GM21423 (cell line): ENCODE results near the gene CDCA4.
A peak's percentile ranks its signal among the peaks of the same experiment; 100 is the strongest.
"Not testable (repeated sequence)": the region's sequence is repeated elsewhere in the genome, so short reads cannot be mapped to it uniquely, and the experiment has no call there.

Source experiments
- ATAC-seq: cut with Tn5 transposase; IDR thresholded peaks from one replicate; pipeline ENCODE4 v1.9.1; 2021; ENCODE audit warnings: mild to moderate bottlenecking, moderate library complexity; ENCODE audit not compliant: unreplicated experiment

CDCA4 gene

DNA sequence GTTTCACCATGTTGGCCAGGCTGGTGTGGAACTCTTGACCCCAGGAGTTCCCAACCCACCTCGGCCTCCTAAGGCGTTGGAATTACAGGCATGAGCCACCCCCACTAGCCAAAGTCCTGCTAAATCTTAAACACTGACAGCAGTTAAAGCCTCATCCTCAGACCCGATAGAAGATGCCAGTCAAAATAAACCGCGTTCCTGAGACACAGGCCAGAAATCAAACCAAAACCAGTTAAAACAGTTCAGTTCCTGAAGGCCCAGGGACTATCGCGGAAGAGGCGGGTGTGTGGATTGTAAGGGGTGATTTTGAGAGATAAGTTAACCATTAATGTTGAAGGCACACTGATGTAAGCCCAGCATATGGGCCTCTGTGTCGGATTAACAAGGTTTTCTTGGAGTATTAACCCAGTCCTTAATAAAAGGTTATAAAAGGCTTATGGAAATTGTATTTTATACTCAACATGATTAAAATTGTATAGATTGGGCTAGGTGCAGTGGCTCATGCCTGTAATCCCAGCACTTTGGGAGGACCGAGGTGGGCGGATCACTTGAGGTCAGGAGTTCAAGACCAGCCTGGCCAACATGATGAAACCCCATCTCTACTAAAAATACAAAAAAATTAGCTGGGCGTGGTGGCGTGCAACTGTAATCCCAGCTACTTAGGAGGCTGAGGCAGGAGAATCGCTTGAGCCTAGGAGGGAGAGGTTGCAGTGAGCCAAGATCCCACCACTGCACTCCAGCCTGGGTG is 18.7 kb upstream of the CDCA4 start:
- ATAC-seq = no peak

DNA sequence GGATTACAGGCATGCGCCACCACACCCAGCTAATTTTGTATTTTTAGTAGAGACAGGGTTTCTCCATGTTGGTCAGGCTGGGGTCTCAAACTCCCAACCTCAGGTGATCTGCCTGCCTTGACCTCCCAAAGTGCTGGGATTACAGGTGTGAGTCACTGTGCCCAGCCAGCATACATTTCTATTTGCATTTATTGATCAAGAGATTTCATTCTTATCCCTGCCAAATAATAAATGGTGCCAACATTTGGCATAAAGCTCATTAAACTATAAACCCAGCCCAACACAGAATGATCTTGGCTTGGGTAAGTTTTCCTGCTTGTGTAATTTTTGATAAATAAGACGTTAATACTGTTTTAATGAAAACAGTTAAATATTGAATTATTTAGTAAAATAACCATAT is 14.7 kb upstream of the CDCA4 start:
- not testable (repeated sequence) for ATAC-seq

DNA sequence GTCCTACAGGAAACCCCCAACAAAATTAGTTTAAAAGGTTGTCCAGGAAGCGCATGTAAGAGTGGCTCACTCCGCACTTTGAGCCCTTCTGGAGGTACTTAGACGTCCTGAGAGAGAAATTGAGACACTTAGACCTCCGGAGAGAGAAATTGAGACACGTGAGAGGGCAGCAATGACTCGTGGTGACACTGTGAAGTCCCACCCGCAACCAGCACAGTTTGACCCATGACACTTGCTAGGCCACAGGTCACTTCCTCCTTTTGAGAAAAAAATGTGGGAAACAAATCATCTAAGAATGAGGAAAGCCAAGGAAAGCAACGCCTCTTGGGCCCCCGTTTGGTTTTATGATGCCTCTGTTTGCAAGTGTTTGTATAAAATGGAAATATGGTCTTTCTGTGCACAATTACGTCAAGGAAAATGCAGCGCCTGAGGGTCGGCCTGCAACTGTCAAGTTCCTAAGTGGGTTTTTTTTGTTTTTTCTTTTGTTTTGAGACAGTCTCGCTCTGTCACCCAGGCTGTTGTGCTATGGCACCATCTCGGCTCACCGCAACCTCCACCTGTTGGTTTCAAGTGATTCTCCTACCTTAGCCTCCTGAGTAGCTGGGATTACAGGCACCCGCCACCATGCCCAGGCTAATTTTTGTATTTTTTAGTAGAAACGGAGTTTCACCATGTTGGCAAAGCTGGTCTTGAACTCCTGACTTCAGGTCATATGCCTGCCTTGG is 13.6 kb upstream of the CDCA4 start:
- no peak for ATAC-seq

DNA sequence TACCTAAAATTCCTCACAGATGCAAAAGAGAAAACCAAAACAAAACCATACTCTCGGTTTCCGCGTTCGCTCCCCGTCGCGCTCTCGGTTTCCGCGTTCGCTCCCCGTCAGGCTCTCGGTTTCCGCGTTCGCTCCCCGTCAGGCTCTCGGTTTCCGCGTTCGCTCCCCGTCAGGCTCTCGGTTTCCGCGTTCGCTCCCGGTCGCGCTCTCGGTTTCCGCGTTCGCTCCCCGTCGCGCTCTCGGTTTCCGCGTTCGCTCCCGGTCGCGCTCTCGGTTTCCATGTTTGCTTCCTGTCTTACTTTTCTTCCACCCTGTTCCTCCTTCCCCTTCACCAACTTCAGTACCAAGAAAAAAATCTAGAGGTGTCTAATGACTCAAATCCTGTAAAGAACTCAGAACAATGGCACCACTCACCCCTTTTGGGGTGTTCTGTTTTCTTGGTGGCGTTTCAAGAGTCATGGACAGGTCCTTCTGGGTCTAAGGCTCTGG is 12.6 kb upstream of the CDCA4 start:
- ATAC-seq = not testable (repeated sequence)

DNA sequence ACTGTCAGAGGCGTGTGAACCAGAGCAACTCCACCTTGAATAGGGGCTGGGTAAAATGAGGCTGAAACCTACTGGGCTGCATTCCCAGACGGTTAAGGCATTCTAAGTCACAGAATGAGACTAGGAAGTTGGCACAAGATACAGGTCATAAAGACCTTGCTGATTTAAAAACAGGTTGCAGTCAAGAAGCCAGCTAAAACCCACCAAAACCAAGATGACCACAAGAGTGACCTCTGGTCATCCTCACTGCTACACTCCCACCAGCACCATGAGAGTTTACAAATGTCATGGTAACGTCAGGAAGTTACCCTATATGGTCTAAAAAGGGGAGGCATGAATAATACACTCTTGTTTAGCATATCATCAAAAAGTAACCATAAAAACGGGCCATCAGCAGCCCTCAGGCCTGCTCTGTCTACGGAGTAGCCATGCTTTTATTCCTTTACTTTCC is 11.6 kb upstream of the CDCA4 start:
- ATAC-seq = not testable (repeated sequence)

DNA sequence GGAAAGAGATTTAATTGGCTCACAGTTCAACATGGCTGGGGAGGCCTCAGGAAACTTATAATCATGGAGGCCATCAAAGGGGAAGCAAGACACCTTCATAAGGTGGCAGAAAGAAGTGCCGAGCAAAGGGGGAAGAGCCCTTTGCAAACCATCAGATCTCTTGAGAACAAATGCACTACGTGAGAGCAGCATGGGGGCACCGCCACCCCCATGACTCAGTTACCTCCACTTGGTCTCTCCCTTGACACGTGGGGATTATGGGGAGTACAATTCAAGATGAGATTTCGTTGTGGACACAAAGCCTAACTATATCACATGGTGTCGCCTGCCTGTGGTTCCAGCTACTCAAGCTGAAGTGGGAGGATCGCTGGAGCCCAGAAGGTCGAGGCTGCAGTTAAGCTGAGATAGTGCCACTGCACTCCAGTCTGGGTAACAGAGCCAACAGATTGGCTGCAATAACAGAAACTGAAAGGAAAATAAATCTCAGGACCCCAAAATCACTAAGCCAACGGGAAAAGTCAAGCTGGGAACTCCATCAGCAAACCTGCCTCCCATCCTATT is 10.0 kb upstream of the CDCA4 start:
- no peak for ATAC-seq

DNA sequence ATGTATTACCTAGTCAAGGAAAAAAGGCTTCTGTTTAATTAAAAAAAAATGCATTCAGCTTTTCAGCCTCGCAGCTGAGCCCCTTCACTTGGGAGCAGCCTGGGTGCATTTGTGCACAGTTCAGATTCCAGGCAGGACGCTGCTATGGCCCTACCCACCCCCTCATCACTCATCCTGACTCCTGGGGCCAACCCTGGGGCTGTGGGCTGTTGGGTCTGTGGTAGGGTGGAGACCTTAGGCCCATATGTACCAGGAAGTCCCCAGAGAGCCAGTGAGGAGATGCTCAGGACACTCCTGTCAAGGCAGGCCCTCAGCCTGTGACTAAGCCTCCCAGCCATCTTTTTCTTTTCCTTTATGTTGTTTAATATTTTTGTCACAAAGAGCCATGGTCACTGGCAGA is 9.3 kb upstream of the CDCA4 start:
- ATAC-seq = no peak

DNA sequence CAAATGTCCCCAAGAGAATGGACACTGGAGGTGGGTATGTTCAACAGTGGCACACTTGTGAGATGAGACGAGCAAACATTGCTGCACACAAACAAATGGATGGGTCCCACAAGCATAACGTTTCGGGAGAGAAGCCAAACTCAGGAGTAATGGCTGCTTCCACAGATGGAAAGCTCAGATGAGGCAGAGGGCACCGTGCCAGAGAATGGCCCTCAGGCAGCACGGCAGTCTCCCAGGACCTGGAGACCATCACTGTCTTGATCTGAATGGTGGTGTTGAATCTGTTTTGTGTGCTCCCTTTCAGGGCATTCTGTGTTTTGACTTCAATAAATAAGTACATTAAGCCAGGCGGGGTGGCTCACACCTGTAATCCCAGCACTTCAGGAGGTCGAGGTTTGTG is 8.5 kb upstream of the CDCA4 start:
- ATAC-seq = no peak

DNA sequence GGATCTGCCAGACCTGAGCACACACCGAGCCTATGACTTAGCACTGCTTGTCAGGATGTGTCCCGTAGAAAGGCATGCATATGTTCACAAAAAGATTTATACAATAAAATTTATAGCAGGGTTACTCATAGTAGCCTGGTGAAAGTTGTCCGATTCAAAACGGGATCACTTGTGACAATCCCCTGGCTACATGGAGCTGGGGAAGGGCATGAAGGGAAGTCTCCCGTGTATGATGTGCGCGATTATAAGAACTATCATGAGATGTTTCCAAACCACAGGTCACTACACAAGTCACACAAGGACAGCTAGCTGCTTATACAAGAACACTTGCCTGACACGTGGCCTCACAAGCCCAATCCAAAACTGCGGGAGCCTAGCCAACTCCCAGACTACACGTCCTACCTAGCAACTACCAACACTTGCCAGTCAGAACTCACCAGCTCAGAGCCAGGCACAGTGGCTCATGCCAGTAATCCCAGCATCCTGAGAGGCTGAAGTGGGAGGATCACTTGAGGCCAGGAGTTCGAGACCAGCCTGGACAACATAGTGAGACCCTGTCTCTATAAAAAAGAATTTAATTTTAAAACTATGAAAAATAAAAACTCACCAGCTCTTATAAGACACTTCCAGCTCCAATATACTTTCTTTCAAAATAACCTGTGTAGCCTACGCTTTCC is 7.5 kb upstream of the CDCA4 start:
- no peak for ATAC-seq

DNA sequence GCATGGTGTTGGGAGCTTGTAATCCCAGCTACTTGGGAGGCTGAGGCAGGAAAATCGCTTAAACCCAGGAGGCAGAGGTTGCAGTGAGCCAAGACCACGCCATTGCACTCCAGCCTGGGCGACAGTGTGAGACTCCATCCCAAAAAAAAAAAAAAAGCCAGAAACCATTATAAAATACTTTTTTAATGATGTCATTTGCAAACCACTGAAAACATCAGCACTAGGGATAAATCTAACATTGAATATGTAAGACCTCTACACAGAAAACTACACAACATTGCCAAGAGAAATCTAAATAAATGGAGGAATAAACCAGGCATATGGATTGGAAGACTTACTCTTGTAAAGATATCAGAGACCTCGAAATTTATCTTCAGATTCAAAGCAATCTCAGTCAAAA is 6.8 kb upstream of the CDCA4 start:
- ATAC-seq = not testable (repeated sequence)

DNA sequence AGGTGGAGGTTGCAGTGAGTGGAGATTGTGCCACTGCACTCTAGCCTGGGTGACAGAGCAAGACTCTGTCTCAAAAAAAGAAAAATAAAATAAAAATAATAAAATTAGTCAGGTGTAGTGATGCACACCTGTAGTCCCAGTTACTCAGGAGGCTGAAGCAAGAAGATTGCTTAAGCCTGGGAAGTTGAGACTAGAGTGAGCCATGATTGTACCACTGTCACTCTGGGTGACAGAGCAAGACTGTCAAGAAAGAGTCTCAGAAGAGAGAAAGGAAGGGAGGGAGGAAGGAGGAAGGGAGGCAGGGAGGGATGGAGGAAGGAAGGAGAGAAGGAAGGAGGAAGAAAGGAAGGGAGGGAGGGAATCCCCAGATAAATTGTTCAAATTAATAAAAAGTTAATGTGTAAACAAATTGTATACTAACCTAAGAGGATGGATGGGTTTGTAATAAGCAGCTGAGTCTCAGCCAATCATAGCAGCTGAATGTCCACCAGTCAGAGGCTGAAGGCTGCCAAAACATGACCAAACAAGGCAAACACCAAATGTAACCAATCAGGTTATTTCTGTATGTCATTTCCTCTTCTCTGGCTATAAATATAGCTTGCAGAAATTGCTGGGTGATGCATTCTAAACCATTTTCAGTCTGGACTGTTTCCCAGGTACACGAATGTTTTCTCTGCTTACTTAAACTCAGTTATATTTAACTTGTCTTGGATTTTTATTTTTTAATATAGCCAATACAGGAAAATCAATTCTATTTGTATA is 6.1 kb upstream of the CDCA4 start:
- ATAC-seq = no peak

DNA sequence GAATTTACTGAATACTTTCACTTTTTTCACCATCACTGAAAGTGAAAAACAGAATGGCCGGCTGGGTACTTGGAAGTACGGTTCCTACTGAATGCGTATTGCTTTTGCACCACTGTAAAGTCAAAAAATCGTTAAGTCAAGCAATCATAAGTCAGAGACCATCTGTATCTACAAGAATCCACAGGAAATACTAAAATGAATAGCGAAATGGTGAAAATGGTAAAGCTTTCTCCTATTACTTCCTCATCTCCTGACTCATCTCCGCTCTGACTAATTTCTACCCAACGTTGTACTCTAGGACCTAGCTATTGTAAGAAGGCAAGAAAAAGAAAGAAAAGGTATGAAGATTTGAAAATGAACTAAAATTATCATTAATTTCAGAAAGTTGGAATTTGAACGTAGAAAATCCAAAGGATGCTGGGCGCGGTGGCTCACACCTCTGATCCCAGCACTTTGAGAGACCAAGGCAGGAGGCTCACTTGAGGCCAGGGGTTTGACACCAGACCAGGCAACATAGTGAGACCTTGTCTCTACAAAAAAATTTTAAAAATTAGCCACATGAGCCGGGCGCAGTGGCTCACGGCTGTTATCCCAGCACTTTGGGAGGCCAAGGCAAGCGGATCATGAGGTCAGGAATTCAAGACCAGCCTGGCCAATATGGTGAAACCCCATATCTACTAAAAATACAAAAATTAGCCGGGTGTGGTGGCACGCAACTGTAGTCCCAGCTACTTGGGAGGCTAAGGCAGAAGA is 5.3 kb upstream of the CDCA4 start:
- no peak for ATAC-seq

DNA sequence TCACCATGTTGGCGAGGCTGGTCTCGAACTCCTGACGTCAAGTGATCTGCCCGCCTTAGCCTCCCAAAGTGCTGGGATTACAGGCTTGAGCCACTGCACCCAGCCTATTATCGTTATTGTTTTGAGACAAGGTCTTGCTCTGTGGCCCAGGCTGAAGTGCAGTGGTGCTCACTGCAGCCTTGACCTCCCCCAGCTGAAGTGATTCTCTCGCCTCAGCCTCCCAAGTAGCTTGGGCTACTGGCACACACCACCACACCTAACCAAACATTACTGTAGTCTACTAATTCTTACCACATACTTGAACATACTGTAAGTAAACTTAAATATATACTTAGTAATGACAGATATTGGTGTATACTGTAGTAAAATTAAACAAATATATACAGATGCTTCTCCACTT is 4.5 kb upstream of the CDCA4 start:
- ATAC-seq = no peak

DNA sequence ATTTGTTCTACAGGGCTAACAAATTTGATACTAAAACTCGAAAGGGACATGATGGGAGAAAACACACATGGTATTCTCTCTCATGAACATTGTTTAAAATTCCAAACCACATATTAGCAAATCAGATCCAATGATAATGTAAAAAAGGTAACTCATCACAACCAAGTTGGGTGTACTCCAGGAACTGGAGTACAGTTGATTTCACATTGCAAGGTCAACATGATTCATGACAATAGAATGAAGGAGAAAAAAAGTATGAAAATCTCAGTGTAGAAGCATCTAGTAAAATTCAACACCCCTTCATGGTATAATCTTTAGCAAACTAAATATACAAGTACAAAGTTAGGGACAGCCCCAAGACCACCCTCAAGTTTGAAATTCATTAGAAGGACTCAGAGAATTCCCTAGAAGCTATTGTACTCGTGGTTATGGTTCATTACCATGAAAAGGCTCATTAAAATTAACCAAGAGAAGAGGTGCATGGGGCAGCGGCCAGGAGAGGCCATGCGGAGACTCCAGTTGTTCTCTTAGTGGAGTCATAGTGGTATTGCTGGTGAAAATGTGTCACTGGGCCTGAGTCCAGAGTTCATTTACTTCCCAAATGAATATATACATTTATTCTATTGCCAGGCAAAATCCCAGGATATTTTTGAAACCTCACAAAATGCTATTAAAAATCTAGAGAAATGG is 3.1 kb upstream of the CDCA4 start:
- ATAC-seq = no peak

DNA sequence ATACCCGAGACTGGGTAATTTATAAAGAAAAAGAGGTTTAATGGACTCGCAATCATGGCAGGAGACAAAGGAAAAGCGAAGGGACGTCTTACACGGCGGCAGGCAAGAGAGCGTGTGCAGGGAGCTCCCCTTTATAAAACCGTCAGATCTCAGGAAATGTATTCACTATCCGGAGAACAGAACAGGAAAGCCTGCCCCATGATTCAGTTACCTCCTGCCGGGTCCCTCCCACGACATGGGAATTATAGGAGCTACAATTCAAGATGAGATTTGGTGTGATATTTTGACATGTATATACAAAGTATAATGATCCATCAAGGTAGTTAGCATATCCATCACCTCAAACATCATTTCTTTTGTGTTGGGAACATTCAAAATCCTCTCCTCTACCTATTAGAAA is 2.3 kb upstream of the CDCA4 start:
- ATAC-seq = no peak

DNA sequence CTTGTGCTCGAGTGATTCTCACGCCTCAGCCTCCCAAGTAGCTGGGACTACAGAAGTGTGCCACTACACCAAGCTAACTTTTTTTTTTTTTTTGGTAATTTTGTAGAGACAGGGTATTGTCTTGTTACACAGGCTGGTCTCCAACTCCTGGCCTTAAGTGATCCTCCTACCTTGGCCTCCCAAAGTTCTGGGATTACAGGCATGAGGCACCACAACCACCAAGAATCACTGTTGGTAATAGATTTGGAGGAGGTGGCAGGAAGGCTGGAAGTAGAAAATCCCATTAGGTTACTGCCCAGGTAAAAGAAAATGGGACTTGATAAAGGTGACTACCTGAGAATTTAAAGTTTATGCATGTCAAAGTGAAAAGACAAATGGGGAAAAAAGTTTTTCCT is 1.4 kb upstream of the CDCA4 start:
- ATAC-seq = no peak

DNA sequence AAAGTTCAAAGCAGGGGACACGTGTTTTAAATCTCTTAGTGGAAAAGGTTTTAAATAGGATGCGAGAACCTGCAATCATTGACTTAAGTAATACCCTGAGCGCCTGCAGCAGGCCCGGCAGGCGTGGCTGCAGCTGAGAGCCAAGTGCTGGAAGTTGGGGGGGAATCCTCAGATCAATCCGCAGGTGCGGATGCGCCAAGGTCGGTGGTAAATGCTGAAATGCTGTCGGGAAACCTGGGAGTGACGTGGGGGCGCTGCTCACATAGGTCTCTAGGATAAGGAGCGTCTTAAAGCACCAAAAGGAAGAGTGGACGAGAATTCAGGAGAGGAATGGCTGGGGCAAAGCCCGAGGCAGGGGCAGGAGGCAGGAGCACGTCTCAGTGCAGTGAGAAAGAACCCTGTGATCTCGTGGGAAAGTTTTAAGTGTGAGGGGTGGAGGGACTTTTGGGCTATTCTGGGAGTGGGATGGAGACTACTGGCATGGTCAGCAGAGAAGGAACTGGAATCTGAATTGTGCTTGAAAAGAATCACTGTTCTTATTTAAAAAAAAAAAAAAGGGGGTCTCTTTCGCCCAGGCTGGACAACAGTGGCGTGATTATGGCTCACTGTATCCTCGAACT is 883 bp upstream of the CDCA4 start:
- ATAC-seq = no peak

DNA sequence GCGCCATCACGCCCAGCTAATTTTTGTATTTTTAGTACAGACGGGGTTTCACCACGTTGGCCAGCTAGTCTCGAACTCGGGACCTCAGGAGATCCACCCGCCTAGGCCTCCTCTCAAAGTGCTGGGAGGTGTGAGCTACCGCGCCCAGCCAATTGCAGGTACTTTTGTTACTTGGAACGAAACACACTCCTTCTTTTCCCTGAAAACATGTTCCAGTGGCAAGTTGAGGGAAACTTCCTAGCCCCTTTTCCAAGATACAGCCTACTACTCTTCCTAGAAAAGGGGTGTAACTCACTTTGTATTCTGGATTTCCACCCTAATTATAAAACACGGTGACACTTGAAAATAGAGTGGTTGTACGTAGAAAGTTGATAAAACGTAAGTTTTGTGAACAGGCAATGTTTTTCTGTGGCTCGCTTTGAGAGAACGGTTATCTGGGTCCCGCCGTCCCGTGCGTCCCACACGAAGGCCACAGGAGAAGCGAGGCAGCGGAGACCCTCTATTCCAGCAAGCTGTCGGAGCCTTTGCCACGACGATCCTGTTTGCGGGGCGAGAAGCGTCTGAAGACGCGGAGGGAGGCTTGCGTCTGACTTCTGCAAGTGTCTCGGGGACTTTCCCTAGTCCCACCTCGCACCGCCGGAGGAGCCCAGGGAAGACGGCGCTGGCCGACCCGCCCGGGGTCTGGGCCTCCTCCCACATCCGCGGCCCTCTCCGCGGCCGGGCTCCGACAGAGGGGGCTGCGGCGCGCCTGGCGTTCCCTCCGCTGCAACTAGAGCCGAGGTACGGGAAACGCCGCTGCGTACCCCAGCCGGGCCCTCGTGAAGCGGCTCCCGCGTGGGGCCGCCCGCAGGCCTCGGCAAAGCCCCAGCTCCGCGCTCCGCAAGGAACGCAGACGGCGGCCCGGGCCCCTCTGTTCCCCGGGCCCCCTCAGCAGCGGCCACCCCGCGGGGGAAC is 745 bp downstream of the CDCA4 start:
- peak; percentile 26 for ATAC-seq
